GM19025 (cell line): ENCODE data around the gene TSPAN6.

ENCODE experiments used
- ATAC-seq: cut with Tn5 transposase; IDR thresholded peaks from one replicate; pipeline ENCODE4 v1.9.1; 2021; ENCODE audit warnings: mild to moderate bottlenecking, low read depth, moderate library complexity; ENCODE audit not compliant: unreplicated experiment

TSPAN6 gene

DNA sequence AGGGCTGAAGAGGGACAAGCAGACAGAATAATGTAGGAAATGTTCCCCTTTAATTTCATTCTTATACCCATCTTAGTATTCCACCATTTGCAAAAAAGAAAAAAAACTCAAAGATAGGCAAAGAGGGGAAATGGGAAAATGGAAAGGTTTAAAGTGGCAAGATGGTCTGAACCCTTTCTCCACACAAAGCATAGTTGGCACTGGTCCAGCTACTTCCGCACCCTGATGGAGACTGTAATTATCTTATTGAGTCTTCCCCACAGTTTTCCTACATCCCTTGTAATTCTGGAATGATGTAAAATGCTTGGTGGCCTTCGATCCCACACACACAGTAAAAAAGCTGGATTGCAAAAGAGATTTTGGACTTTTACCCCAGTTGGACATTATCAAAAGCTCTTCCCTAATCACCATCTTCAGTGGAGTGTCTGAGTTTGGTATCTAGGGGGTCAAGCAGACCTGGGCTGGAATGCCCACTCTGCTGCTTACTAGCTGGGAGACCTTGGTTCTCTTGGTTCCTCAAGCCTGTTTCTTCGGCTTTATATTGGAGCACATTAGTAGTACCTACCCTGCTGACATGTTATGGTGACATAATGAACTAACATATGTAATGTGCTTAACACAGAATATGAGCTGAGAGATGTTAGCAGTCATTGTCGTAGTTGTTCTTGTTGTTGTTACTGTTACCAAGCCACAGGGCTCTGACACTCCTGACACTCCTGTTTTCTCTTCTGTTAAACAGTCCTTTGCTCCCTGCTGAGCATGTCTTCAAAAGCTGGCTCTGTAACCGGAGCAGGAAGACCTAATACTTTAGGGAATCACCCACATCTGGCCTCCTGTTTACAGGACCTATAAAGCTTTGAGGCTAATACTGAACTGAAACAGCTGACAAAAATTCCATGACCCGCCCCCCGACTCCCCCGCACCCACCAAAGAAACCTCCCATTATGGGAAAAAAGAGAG is 12.1 kb upstream of the TSPAN6 start:
- no peak for ATAC-seq

DNA sequence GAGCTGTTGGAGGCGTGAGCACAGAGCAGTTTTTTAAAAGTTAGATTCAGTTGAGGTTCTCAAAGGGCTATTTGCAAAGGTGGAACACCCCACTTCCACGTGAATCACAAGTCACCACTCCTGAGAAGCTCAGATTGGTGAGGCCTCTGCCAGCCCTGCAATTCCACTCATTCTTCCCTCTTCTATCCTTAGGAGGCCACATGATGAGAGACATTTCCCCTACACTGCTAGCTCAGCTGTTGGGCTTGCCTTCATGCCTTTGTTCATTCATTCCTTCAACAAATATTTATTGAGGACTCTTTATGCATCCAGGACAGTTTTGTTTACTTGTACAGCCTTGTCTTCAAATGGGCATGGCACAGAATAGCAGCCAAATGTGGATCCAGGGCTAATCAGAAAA is 11.1 kb upstream of the TSPAN6 start:
- no peak for ATAC-seq

DNA sequence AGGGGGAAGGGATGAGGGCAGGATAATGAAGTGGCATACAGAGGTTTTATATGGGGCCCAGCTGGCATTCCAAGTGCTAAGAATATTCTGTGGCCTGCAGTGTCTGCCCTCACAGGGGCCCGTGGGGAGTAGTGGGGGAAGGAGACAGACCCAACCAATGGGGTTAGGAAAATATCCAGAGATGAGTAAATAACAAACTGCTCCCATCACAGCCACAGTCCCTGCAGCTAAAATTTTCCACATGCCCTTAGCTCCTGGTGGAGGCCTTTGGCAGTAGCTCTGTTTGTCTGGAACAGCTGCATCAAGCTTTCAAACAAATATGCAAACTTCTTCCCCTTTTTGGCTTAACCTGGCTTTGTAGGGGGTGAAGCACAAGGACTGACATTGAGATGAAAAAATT is 10.5 kb upstream of the TSPAN6 start:
- no peak for ATAC-seq

DNA sequence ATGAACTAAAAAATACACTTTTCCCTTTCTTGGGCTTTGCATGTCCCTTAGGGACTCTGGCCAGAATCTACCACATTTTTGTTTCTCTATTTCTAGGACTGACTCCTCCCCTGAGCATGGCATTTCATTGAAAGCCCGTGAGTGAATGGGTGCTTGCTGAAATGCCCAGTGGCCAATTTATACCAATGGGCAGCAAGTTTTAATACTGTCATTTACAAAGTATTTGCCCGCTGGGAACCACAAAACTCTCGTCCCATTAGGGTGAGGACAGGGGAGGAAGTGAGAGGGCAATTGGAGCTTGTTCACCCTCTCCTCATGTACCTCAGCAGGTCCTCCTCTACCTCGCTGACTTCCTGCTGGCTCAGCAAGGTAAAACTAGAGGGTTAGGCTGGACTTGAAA is 8.5 kb upstream of the TSPAN6 start:
- ATAC-seq: no peak

DNA sequence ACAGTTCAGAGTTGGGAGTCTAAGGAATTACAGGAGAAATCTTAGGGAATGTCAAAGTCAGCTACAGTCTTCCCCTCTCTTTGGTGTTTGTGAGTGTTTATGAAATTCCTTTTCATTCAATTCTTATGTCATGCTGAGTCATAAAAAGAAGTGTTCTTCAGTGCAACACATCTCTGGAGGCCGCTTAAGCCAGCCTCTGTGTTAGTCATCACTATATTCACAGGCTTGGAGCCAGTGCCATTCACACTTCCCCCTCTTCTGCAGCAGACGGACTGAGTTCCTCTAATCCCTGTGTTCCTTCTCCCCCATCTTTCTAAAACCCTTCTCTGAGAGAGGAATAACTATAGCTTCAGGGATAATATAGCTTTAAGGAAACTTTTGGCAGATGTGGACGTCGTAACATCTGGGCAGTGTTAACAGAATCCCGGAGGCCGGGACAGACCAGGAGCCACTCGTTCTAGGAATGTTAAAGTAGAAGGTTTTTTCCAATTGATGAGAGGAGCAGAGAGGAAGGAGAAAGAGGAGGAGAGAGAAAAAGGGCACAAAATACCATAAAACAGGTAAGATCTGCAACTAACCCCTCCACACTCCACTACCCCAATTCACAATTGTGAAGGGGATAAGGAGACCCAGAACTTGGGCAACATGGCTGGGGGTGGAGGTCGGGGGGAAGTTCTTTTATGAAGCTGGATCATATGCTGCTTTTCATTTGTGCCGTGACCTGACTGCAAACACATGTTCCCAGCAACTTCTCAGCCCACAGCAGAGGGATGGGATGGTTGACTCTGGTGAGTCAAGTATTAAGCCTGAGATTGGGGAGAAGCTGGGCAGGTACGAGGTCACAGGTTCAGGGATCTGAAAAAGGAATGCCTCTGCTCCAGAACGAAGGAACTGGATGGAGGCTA is 7.6 kb upstream of the TSPAN6 start, which contains the start of gene SRPX2:
Gene SRPX2, plus strand, starts transcription at position 244 of the 905 bp plus-strand sequence. CDS start 2,124 bp downstream, outside the sequence.
- no peak for ATAC-seq

DNA sequence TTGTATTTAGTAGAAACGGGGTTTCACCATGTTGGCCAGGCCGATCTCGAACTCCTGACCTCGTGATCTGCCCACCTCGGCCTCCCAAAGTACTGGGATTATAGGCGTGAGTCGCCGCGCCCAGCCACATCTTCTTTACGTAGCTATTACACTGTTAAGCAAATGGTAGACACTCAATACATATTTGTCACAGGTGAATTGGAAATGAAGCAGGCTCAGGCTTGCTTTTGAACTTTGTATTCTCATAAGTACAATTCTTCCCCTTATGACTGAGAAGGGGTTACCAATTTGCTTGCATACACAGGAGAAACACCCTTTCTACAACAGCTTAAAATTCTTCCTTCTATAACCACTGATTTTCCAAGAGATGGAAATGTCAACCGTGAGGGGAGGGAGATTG is 6.6 kb upstream of the TSPAN6 start:
- ATAC-seq: no peak

DNA sequence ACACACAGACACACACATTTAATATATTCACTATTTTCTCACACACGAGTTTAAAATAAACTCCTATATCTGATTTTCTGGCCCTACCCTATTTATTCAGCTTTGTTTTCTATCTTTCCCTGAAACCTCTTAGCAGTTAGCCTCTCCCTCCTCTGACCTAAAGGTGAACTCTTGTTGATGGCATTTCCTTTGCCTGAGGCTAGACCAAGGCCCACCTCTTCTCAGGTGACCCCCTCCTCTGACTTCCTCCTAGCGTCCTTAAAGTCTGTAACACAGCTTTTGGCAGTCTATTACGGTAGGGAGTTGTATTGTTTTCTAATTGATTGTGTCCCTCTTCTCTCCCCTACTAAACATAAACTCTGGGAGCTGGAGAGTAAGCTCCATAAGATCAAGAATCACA is 5.7 kb upstream of the TSPAN6 start:
- no peak for ATAC-seq

DNA sequence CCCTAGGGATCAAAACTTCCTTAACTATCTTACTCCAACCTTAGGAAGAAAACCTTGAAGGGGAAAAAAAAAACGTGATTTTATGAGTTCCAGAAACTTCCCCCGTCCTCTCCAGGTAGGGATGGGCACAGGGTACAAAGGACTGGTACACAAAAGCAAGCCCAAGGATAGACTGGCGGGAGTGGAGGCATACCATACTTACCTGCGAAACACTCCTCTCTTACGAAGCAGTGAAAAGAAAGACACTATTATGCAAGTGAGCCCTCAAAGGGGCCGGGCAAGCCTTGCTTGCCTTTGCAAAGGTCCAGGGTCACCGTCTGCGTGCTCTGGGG is 651 bp downstream of the TSPAN6 start:
- ATAC-seq: no peak

DNA sequence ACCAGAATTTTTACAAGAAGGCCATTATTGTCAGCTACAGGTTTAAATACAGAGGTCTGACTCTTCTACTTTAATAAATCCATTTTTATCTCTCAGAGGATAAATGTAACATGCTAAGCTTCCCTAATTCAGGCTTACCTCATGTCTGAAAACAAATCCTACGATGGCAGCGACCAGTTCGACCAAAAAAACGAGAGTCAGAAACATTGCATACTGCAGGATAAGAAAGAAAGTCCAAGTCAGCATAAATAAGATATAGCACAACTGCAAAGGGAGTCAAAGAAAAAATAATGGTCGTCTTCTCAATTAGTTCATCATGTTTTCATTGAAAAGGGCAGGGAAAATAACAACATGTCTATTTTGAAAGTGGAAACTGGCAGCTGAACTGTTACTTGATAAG is 1.6 kb downstream of the TSPAN6 start:
- no peak for ATAC-seq

DNA sequence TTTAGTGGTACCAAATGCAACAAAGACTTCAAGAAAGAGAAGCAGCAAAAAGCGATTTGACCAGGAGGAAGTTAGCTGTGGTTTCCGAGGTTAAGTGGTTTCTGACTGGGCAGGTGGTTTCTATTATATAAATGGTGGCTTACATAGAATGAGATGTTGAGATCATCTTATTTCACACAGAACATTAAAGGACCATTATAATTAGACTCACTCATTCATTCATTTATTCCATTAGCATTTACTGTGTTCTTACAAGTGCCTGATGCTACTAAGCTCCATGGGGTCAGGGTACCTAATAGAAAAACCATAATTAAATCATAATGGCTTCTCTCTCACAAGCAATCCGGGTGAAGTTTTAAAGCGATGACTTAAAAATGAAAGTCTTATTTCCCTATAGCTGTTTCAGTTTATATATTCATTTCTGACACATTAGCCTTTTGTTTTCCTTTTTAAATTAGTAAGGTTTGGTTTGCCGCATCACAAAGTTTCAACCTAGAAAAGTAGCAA is 10.6 kb downstream of the TSPAN6 start:
- peak; percentile 81 for ATAC-seq

DNA sequence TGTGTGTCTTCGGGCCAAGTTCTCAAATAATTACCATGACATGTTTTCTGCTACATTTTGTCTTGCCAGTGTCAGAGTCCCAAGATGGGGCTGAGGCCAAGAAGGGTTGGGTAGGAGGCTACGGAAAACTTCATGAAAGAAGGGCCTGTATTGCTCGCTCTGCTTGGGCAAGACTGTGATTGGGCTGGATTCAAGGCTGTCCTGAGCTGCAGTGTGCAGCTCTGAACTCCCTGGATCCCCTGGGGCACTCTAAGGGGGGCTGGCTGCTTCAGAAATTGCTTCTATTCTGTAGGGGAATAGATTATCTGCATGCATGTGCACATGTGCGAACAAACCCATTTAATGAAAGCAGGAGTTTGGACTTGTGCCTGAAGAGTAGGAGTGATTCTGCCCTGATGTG is 13.6 kb downstream of the TSPAN6 start:
- no peak for ATAC-seq

DNA sequence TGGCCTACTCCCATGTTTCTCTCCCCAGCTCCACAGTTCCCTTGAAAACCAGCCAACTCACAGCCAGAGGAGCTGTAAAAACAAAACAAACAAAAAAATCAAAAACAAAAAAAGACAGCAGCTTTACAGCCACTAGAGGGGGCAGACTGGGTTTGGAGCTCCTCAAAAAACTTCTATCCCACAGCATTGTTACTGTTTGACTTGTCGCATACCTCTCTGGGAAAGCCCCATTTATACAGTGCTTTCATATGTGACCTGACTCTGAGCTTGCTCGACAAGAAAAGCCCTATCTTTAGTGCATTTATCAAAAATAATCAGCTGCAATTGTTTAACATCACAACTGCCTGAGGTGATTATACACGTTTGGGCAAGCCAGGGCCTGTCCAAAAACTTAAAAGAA is 21.6 kb downstream of the TSPAN6 start:
- peak; percentile 99 for ATAC-seq

DNA sequence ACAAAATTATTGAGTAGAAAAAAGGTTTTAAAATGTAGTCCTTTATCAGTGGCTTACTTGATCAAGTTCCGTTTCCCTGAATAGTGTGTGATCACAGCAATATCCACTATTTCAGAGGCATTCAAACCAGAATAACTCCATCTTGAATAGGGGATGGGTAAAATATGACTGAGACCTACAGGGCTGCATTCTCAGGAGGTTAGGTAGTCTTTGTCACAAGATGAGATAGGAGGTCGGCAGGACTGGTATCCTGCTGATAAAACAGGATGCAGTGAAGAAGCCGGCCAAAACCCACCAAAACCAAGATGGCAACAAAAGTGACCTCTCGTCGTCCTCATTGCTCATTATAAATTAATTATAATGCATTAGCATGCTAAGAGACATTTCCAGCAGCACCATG is 24.7 kb downstream of the TSPAN6 start:
- no peak for ATAC-seq

DNA sequence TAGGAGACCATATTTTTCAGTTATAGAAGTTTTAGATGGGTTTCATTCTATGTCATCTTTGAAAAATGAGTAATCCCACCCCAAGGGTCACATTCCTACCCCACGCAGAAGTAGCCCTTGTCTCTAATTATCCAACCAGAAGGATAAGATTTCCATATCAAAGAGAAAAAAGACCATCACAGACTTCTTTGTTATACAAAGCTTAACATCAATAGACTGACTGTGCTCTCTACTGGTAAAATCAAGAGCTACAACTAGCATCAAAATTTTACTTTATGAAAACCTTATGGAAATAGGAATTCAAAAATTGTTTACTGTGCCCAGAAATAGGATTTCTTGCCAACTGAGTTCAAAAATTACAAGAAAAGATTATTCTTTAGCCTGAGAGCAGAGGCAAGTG is 27.0 kb downstream of the TSPAN6 start:
- ATAC-seq: no peak

DNA sequence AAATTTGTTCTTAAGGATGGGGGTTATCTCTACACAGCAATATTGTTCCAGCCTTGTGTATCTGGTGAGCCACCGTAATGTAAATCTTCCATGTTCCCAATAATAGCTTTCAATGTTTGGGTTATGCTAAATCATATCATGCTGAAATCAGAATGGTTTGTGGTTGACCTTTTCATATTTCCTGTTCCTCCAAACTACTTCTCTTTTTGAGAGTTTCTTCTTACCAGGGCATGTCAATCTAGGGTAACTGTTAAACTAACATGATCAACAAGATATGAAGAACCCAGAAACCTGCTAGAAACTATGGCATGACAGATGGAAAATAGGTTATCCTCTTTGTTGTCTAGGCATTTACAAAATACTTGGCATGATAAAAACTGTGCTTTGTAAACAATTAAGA is 29.9 kb downstream of the TSPAN6 start:
- no peak for ATAC-seq

DNA sequence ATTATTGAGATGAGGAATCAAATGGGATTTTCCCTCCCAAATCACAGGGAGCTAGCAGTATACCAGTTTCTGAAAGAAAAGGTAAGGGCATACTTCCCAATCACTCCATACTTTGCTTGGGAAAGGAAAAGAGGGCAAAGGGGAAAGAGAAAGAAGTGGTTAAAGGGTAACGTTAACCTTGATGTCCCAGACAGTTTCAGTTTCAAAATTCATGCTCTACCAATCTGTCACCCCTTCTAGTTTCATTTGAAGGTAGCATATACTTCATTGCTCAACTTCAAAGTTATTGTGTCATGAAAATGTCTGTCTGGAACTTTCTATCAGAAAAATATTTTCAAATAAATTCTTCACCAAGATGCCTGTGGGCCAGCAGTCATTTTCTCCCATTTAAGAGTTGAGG is 35.8 kb downstream of the TSPAN6 start:
- ATAC-seq: no peak

DNA sequence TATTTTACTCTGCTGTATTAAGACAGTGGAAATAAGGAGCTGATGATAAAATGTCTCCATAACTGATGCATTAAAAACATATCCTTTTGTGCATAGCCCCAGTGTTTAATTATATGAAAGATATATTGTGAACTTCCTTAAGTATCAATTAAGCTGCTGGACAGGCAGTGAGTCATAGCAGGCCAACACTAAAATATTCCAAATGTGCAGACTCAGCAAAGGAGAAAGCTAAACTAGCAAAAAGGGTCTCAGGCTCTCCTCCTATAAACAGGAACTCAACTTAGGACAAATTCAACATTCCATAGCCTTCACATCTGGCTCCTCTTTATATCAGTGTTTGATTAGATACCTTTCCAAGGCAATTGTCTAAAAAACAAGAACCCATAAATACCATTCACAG is 36.3 kb downstream of the TSPAN6 start:
- no peak for ATAC-seq

DNA sequence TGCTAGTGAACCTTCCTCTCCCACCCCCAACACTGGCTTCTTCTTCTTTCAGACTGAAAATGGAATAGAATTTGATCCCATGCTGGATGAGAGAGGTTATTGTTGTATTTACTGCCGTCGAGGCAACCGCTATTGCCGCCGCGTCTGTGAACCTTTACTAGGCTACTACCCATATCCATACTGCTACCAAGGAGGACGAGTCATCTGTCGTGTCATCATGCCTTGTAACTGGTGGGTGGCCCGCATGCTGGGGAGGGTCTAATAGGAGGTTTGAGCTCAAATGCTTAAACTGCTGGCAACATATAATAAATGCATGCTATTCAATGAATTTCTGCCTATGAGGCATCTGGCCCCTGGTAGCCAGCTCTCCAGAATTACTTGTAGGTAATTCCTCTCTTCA is 37.1 kb downstream of the TSPAN6 start:
- no peak for ATAC-seq

DNA sequence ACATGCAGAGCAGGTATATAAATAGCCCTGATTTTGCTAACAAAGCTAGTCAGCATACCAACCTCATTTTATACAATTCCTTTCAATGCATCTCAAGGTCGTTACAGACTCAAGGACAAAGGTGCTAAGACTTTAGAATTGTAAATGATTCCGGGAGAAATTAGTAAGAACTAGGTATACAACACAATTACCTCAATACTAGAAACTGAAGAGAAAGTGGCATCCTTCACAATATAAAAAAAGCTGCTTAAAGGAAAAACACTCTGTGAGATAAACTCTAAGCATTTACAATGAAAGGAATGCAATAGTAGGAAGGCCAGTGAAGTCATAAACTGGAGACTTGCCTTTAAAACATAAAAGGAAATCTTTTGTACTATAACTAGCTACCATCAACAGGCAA is 40.0 kb downstream of the TSPAN6 start:
- ATAC-seq: no peak

DNA sequence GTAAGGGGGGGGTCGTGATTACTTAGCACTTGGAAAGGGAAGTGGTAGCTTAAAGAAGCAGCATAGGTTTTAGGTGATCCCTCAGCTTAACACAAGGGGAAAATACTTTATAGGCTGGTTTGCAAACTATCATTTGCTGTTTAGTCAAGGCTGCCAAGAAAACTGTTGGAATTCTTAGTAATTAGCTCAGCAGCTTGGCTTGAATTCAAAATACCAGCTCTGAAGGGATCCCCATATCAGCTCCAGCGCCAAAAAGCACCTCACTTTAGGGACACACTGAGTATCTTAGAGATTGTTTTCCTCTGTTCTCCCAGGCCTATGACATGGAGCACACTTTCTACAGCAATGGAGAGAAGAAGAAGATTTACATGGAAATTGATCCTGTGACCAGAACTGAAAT is 43.0 kb downstream of the TSPAN6 start:
- no peak for ATAC-seq

DNA sequence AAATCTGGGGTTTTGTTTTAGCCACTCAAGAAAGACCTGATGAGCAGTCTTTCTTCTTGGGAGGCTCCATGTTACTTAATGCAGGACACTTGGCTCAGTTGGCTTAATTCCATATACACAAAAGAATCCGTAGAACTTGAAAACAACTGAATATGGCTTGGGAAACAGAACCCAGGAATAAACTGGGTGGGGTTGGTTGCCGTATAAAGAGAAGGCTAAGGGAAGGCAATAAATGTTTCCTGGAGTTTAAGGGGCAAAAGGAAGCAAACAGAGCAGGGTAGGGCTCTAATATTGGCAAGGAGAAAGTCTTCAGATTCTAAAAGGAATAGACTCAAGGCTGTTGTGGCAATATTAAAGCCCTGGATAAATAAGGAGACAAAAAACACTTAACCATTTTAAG is 43.5 kb downstream of the TSPAN6 start:
- ATAC-seq: no peak
